GM18951 (cell line): ENCODE data around the gene SLC22A2.

Experiments
- POLR2A ChIP-seq: IDR thresholded peaks from 4 replicates; pipeline ENCODE4 v1.6.1; 2011; ENCODE audit warnings: mild to moderate bottlenecking; ENCODE audit not compliant: insufficient read length, insufficient read depth; ENCODE audit errors: extremely low read depth
- in situ Hi-C: fragments of 300-500 bp; cut with MboI; formaldehyde crosslinking; loops from one replicate; pipeline ENCODE4 v1.12.0; 2022; ENCODE audit warnings: low sequenced_read_pairs, mixed read lengths, inconsistent platforms; ENCODE audit not compliant: unreplicated experiment

Gene SLC22A2

DNA sequence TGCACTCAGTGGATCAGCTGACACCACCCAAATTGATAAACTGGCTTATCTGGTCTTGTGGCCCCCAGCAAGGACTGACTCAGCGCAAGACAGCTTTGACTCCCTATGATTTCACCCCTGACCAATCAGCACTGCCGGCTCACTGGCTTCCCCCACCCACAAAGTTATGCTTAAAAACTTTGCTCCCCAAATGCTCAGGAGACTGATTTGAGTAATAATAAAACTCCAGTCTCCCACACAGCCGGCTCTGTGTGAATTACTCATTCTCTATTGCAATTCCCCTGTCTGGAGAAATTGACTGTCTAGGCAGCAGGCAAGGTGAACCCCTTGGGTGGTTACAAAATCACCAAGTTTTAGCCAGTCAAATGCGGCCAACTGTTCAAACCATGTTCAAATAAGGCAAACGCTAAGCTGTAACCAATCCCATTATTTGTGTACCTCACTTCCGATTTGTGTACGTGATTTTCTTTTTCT lies 32.5 kb downstream of the SLC22A2 start:
- no peak for TF ChIP-seq POLR2A
- in situ Hi-C loops = no loop called here

DNA sequence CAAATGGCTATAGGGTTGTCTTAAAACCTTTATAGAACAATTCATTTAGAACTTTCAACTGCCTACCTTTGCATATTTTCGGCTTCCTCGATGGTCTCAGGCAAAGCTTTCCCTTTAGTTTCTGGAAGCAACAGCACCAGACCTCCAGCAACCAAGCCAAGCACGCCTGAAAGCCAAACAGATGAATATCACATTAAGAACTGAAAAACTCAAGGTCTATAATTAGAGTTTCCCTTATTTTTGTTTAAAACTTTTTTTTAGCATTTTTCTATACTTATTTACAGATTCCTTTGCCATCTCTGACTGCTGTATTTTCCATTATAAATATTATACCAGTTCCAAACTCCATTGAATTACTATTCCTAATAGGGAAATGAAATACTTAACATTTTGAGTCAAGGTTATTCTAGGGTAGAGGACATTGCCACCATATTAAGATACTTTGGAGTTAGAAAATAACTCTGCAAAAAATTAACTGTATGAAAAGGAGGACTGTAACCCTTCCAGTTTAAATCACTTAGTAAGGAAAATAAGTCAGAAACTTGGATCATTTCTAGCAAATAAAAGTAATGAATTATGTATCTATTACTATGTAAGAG lies 33.9 kb downstream of the SLC22A2 start:
- in situ Hi-C loops = no loop called here

DNA sequence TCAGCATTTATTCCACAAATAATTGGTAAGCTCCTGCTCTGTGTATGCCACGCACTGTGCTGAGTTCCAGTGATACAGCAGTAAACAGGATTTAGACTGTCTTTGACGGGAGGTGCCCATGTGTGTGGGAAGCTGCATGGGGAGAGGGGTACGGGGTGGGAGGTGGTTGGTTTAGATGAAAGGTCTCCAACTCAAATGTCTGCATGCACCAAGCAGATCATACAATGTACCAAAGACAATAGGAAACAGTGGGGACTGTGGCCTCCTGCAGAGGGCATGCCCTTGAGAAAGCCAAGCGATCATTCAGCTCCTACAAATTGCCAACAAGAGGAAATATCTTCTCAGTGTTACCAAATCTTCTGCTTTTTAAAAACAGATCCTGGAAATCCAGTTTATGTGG lies 36.1 kb downstream of the SLC22A2 start:
- in situ Hi-C loops = no loop called here
- no peak for TF ChIP-seq POLR2A

More for the DNA sequence above, 33.9 kb downstream of the SLC22A2 start:
- no peak for TF ChIP-seq POLR2A

DNA sequence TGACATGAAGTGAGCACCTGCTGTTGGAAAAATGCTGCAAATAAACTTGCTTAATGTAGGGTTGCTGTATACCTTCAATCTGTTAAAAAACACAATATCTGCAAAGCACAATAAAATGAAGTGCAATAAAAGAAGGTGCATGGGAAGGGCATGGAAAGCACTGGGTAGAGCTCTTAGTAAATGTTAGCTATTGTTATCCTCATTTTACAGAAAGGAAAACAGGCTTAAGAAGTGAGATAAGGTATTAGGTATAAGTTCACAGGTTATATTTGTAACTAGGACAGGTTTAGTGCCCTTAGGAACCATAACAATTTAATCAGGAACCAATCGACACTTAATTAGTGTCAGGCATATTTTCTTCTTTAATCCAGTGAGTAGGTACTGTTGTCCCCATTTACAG lies 36.7 kb downstream of the SLC22A2 start:
- in situ Hi-C loops = no loop called here
- no peak for TF ChIP-seq POLR2A

DNA sequence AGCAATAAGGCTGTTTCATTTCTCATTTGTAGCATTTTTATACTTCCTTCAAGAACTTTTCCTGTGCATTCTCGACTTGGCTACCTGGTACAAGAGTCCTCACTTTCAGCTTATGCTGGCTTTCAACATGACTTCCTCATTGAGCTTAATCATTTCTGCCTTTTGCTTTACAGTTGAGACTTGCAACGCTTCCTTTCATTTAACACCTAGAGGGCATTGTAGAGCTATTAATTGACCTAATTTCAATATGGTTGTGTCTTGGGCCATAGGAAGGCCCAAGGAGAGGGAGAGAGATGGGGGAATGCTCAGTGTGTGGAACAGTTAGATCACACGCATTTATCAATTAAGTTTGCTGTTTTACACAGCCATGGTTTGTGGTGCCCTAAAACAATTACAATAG lies 37.2 kb downstream of the SLC22A2 start:
- no peak for TF ChIP-seq POLR2A
- in situ Hi-C loops = no loop called here

DNA sequence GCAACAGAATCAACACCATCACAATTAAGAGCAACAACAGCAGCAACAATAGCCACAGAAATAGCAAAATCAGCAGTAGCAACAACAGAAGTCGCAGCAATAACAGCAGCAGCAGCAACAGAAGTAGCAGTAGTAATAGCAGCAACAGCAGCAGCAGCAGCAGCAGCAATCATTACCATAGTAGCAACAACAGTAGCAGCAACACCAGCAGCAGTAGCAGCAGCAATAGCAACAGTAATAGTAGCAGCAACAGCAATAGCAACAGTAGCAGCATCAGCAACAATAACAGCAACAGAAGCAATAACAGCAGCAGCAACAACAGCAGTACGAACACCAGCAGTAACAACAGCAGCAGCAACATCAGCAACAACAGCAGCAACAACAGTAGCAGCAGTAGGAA lies 39.8 kb downstream of the SLC22A2 start:
- no peak for TF ChIP-seq POLR2A
- in situ Hi-C loops = no loop called here

DNA sequence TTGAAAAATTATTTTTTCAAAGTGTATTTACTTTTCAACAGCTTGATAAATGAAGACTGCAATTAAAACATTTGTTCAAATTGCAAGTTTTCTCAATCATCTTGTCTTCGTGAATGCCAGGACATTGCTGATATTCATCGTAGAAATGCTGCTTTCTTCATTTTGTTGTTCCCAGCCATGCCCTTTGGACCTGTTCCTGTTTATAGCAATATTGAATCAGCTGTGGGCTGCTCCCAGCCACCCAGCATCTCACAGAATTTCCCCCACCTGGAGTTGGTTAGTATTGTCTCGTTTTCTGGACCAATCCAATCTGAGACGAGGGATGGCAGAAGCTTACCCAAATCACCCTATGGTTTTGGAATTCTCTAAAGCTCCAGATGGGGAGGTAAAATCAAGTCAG lies 40.8 kb downstream of the SLC22A2 start:
- in situ Hi-C loops = no loop called here
- TF ChIP-seq POLR2A = no peak

DNA sequence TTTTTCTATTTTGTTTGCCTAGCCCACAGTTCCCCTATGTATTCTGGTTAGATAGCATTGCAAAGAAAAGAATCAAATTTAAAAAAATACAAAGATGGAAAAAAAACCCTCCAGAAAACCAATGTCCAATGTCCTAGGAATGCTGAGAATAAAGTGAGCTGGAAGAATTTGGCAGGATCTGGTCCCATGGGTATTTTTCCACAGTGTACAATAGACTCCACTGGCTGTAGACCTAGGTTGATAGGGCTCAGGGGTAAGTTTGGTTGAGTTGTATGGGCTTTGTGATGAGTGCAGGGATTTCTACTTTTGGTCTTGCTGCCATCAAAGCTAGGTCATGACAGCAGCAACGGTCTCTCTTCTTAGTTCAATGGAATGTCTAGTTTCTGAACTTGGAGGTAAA lies 41.5 kb downstream of the SLC22A2 start:
- in situ Hi-C loops = no loop called here
- TF ChIP-seq POLR2A = no peak

DNA sequence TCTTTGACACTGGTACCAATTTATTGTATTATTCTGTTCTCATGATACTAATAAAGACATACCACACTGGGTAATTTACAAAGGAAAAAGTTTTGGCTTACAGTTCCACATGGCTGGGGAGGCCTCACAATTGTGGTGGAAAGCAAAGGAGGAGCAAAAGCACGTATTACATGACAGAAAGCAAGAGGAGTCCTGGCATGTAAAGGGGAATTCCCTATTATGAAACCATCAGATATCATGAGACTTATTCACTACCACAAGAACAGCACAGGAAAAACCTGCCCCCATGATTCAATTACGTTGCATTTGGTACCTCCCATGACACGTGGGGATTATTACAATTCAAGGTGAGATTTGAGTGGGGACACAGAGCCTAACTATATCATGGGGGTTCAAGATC lies 43.4 kb downstream of the SLC22A2 start:
- in situ Hi-C loops = no loop called here
- TF ChIP-seq POLR2A = no peak

DNA sequence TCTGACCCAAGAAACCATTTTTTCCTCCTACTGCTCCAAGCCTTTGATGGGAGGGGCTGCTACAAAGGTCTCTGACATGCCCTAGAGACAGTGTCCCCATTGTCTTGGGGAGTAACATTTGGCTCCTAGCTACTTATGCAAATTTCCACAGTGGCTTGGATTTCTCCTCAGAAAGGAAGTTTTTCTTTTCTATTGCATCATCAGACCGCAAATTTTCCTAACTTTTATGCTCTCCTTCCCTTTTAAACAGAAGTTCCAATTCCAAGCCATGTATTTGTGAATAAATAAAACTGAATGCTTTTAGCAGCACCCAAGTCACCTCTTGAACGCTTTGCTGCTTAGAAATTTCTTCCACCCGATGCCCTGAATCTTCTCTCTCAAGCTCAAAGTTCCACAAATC lies 51.0 kb downstream of the SLC22A2 start:
- in situ Hi-C loops = no loop called here

DNA sequence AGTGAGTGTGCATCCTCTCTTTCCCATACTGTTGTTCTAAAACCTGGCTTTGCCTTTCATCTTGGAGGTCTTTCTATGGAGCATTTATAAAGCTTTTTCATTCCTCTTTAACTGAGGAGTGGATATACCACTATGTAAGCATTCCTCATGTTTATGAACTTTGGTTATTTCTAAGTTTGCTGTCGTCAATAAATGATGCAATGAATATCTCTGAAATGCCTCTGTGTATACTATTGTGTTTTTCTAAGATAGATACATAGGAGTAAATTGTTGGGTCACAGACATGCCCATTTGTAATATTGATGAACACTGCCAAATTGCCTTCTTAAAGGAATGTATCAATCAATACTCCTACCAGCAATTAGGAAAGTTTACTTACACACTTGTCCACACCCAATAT lies 53.9 kb downstream of the SLC22A2 start:
- no peak for TF ChIP-seq POLR2A
- in situ Hi-C loops = no loop called here

More for the DNA sequence above, 51.0 kb downstream of the SLC22A2 start:
- no peak for TF ChIP-seq POLR2A

DNA sequence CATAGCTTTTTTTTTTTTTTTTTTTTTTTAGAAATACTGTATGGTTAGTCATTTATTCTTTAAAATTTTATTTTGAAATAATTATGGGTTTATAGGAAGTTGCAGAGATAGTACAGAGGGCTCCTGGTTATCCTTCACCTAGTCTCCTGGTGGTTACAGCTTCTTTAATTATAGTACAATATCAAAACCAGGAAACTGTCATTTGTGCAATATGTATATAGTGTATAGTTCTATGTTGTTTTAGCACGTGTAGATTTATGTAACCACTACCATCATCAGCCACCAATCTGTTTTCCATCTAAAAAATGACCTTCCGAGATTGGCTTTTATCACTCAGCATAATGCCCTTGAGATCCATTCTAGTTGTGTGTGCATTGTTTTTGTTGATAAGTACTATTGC lies 54.7 kb downstream of the SLC22A2 start:
- in situ Hi-C loops = no loop called here
- TF ChIP-seq POLR2A = no peak

DNA sequence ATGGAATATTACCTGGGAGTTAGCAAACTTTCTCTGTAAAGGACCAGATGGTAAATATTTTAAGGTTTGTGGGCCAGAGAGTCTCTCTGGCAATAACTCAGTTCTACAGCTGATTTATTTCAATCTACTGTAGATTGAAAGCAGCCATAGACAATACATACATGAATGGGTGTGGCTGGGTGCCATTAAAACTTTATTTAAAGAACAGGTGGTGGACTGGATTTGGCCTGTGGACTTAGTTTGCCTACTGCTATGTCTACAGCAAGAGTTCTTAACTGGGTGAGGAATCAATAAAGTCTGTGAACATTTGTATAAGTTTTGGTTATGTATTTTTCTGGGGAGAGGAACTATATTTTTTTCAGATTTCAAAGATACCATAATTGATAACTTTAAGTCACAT lies 55.1 kb downstream of the SLC22A2 start:
- in situ Hi-C loops = no loop called here
- TF ChIP-seq POLR2A = no peak

DNA sequence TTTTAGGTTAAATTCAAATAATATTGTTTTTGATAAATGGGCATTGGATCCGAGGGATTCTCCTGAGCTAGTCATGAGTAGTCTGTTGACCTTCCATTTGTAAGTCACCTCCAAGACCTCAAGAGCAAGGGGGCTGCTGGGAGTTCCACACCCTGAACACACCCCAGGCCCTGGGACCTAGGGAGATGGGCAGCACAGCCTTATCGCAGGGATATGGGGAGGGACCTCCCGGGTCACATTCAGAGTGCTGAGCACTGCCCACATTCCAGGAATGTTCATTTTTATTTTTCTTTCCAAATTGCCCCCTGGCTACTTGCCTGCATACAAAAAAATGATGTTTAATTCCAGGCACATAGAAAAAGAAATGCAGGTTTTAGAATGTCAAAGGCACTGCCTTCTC lies 55.5 kb downstream of the SLC22A2 start:
- no peak for TF ChIP-seq POLR2A
- in situ Hi-C loops = no loop called here

DNA sequence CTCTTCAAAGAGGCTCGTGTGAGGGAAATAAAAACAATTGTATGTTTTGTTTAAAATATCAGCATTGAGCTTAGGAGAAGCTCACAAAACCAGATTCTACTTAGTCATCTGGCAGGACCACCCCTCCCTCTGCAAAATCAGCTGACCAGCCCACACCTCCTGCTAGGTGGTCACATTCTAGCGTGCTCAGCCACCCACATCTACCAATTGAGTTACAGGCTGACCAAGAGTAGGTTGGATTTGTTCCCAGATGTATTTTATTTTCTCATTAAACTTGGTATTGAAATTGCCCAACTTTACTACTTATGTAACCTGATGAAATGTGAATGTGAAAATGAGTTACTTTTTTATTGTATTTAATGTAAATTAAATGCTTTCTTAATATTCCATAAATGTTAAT lies 56.2 kb downstream of the SLC22A2 start:
- no peak for TF ChIP-seq POLR2A
- in situ Hi-C loops = no loop called here
